Activated gamma-delta T cell treated with Interleukin-2 at 50 U/mL for 16 hours (primary cell): ENCODE results near the gene OPA3.

Experiments
- DNase-seq: peaks from one replicate; pipeline ENCODE4 v3.0.0-alpha.2; 2020

Gene OPA3

GRCh38 chr19:45560038-45560437 is 24.6 kb downstream of the OPA3 start:
- DNase-seq, result no peak

DNA sequence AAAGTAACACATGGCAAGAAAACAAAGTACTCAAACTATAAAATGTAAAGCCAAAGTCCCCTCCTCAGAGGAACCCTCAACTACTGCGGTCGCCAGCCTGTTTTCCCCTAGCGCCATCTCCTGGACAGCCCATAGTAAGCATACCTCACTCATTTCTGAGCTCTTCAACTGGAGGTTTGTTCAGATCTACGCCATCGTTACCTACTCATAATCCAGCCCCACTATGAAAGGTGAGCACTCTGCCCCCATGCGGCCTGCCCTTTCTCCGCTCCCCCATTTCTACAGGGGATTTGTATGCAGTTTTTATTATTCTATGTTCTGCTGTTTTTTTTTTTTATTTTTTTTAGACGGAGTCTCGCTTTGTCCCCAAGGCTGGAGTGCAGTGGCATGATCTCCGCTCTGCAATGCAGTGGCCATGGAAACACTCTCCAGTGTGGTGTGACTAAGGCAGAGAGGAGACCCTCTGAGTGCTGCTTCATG is 26.2 kb downstream of the OPA3 start:
- DNase-seq, result peak; percentile 64

GRCh38 chr19:45556835-45557234 is 27.8 kb downstream of the OPA3 start:
- DNase-seq, result no peak

GRCh38 chr19:45554481-45554880 is 30.1 kb downstream of the OPA3 start:
- DNase-seq, result no peak

DNA sequence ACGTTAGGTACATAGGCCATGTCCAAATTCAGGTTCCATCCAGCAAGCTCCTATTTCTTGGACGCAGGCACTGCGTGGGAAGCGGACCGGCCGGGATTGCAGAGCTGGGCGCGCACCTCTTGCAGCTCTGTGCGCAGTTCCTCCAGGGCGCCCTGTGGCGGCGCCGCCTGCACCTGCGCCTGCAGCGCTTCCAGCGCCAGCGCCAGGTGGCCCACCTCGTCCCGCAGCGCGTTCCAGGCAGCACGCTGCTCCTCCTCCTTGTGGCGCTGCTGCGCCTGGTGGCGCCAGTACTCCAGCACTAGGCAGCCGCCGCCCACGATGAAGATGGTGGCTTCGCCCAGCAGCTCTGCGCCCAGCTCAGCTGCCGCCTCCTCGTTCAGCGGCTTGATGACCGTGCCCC is 31.1 kb downstream of the OPA3 start:
- DNase-seq, result no peak

DNA sequence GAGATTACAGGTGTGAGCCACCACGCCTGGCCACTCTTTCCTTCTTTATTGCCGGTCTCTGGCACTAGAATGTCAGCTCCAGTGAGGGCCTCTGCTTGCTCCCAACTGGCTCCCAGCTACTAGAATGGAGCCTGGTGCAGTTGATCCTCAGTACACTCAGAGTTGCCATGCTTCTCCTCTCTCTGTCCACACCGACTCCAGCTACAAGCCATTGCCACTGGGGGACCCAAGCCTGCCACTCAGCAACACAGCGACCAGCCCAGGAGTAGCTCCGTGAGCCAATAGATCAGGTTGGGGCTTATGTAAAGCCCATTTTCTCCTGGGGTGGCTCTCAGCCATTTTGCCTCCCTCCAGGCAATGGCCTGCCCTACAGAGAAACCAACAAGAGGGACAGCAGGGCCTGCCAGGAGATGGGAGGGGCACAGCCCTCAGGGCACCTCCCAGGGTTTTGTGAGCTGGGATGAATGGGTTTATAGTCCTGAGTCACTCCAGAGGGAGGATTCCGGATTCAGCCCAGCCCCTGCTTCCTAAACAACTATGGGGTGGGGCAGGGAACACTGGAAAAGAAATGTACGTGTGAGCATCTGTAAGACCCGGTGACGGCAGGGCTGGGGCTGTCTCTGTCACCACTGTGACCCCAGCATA is 36.5 kb downstream of the OPA3 start:
- no peak for DNase-seq

- no peak for DNase-seq
Observed at GRCh38 chr19:45547211-45547770, 37.3 kb downstream of the OPA3 start.

GRCh38 chr19:45542234-45542668 is 42.4 kb downstream of the OPA3 start:
- no peak for DNase-seq

- no peak for DNase-seq
Observed at GRCh38 chr19:45539459-45539858, 45.1 kb downstream of the OPA3 start.

- DNase-seq, result no peak
Observed at GRCh38 chr19:45531349-45531748, 53.3 kb downstream of the OPA3 start.

DNA sequence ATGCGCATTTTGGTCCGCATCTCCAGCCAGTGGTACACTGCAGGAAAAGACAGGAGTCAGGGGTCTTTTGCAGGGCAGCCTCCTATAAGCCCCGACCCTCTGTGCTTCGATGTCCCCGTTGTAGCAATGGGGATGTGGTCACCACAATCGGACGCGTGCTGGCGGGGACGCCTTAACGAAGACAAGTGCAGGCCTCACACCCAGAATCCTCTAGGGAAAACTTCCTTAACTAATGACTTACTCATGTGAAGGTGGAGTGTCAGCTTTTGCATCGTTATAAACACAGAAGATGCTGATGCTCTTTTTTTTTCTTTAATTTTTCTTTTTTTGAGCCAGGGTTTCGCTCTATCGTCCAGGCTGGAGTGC is 55.2 kb downstream of the OPA3 start:
- DNase-seq, result no peak

- no peak for DNase-seq
Observed at GRCh38 chr19:45528744-45529419, 55.7 kb downstream of the OPA3 start.

- DNase-seq, result no peak
Observed at GRCh38 chr19:45528149-45528743, 56.4 kb downstream of the OPA3 start.

- DNase-seq, result no peak
Observed at GRCh38 chr19:45527731-45528130, 56.9 kb downstream of the OPA3 start.

GRCh38 chr19:45526971-45527370 is 57.6 kb downstream of the OPA3 start:
- DNase-seq, result no peak

DNA sequence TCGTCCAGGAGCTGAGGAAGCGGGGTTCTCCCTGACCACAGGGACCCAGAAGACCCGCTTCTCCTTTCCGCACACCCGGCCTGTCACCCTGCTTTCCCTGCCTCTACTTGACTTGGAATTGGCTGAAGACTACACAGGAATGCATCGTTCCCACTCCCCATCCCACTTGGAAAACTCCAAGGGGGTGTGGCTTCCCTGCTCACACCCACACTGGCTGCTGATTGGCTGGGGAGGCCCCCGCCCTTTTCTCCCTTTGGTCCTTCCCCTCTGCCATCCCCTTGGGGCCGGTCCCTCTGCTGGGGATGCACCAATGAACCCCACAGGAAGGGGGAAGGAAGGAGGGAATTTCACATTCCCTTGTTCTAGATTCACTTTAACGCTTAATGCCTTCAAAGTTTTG is 58.5 kb downstream of the OPA3 start:
- no peak for DNase-seq

DNA sequence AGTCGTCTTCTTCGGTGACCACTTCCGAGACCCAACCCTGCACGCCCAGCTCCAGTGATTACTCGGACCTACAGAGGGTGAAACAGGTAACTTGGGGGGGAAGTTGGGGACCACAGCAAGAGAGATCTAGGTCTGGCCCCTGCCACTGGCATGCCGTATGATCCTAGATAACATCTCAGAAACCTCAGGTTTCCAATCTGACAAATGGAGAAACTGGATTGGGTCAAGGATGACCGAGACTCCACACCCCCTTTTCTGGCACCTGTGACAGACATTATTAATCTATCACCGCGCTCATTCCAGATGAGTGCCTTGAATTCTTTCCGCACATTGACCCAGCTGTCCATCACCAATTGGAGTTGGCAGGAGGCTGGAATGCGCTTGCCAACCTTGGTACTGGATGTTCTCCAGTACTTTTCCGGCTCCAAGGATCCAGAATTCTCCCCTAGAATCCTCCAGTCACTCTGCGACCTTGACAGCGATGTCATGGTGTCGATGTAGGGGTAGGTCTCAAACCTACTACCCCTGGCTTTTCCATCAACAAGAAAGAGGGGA is 60.0 kb downstream of the OPA3 start:
- no peak for DNase-seq

DNA sequence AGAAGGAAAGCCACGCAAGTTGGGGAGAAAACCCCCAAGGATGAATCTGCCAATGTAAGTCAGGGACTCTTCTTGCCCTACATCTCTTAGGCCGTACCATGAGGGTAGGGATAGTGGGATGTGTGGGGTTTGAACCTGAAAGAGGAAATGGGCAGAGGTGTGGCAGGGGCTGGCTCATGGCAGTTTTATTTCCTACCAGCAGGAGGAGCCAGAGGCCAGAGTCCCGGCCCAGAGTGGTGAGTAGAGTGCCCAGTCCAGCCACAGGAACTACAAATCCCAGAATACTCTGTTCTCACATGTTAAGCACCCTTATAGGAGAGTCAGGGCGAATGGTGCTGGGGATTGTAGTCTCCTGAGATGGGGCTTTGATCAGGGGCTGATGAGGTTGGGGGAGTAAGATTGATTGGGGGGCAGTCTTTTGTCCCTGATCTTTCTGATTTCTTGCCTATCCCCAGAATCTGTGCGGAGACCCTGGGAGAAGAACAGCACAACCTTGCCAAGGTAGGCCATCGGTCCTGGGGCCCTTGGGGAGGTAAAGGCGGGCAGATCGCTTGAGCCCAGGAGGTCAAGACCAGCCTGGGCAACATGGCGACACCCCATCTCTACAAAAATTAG is 60.9 kb downstream of the OPA3 start:
- peak; percentile 58 for DNase-seq

DNA sequence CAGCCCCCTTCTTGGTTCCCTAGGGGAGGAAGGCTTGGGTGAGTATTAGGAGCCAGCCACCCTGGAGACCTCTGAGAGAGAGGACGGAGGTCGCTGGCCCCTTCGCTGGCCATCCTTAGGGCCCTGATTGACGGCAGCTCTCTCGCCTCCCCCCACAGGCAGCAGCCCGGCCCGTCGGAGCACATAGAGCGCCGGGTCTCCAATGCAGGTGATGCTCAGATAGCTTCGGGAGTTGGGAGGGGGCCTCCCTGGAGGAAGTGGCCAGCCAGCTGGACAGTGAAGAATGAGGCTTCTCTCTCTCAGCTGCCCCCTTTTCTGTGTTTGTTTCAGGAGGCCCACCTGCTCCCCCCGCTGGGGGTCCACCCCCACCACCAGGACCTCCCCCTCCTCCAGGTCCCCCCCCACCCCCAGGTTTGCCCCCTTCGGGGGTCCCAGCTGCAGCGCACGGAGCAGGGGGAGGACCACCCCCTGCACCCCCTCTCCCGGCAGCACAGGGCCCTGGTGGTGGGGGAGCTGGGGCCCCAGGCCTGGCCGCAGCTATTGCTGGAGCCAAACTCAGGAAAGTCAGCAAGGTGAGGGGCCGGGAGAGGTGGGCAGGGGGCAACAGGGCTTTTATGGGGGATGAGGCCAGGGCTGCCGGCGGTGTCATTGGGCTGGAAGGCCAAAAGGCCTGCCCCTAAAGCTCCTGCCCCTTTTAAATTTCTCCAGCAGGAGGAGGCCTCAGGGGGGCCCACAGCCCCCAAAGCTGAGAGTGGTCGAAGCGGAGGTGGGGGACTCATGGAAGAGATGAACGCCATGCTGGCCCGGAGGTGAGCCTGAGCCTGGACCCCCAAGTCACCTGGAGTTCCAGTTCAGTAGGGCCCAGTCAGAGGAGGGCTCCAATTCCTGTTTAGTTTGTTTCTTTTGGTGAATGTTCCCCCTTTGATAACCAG is 62.3 kb downstream of the OPA3 start:
- DNase-seq, result no peak

- DNase-seq, result no peak
Observed at GRCh38 chr19:45518469-45518826, 66.2 kb downstream of the OPA3 start.

- no peak for DNase-seq
Observed at GRCh38 chr19:45517641-45518468, 66.7 kb downstream of the OPA3 start.
